Body of pancreas (tissue), 4 donors: ENCODE data around the gene EXT2. TPM values are rescaled to one million over a fixed set of nuclear protein-coding genes. Genes with fewer than 3 reads are reported as not detected.

ENCODE experiments used
- ATAC-seq: fragments of 150-250 bp; one replicate; pipeline ENCODE4 v1.9.1; 2016
- DNase-seq, 4 donors: peaks; one replicate each; pipeline ENCODE4 v3.0.0-alpha.2; 2019
- H3K27ac ChIP-seq, 4 donors: fragments of 200-600 bp; sonication (generic); 1 replicate in 3 of 4; 2 replicates in 1 of 4; pipeline versions ENCODE4 v1.5.1 to v1.6.1; 2016 to 2019; ENCODE audit warnings: mild to moderate bottlenecking in 1 of 4, mixed read lengths in 1 of 4, moderate library complexity in 1 of 4
- H3K27me3 ChIP-seq, 2 donors: fragments of 200-600 bp; sonication (generic); one replicate each; pipeline ENCODE4 v1.6.0; 2016; ENCODE audit warnings: mild to moderate bottlenecking in 1 of 2
- H3K36me3 ChIP-seq, 2 donors: fragments of 200-600 bp; sonication (generic); replicated peaks in 1 of 2; 2 replicates each; pipeline ENCODE4 v1.5.1; 2016; ENCODE audit warnings: low read depth in 2 of 2; ENCODE audit not compliant: insufficient read depth in 1 of 2
- H3K4me1 ChIP-seq: fragments of 200-600 bp; sonication (generic); one replicate; pipeline ENCODE4 v1.6.0; 2016
- H3K4me3 ChIP-seq, 2 donors: fragments of 200-600 bp; sonication (generic); 1 replicate in 1 of 2; 2 replicates in 1 of 2; pipeline ENCODE4 v1.5.1; 2016 to 2019
- H3K9me3 ChIP-seq, 3 donors: fragments of 200-600 bp; sonication (generic); 1 replicate in 2 of 3; 2 replicates in 1 of 3; pipeline ENCODE4 v1.5.1; 2016
- POLR2A ChIP-seq, 3 donors: fragments of 450-650 bp; IDR thresholded peaks; one replicate each; pipeline ENCODE4 v1.6.1; 2016; ENCODE audit warnings: antibody characterized with exemption in 3 of 3, mild to moderate bottlenecking in 2 of 3
- WGBS, 2 donors: methylation state at CpG; one replicate each; pipeline ENCODE4 v1.1.5; 2017; 5-methylcytosine and 5-hydroxymethylcytosine counted together
- intact Hi-C: fragments of 100-400 bp; cut with DNase I; formaldehyde crosslinking; loops from one replicate; pipeline ENCODE4 v1.15.1; 2023
- total RNA-seq, 2 donors: library from RNA; depleted of rRNA; stranded (reverse); fragments of >200 nt; gene quantifications; one replicate each; pipeline ENCODE4 v1.1.0, GENCODE V29; 2016
- TF ChIP-seq, protein P1 (sequence below), 7 experiments: fragments of 450-650 bp in 4 of 7; fragments of 200-600 bp in 3 of 7; sonication (generic) in 3 of 7; IDR thresholded peaks; one replicate each; pipeline ENCODE4 v1.5.1; 2016 to 2019; ENCODE audit warnings: antibody characterized with exemption in 7 of 7

The EXT2 gene
- total RNA-seq, 2 donors from 2014 or later, result 21.4 to 34.2 TPM

- Histone ChIP-seq H3K27me3 (no peaks in the 10 kb centered on the region), H3K4me3 (no peak overlapping the region), H3K4me1 (peaks cover 19% of the 10 kb centered on the region), H3K9me3 (no peaks in the 10 kb centered on the region), H3K36me3 (no peaks in the 10 kb centered on the region), H3K27ac (no peak overlapping the region)
- no peak for ATAC-seq
- no peak for TF ChIP-seq POLR2A (IDR thresholded peaks at IDR 0.05)
- TF ChIP-seq, protein P1, sequence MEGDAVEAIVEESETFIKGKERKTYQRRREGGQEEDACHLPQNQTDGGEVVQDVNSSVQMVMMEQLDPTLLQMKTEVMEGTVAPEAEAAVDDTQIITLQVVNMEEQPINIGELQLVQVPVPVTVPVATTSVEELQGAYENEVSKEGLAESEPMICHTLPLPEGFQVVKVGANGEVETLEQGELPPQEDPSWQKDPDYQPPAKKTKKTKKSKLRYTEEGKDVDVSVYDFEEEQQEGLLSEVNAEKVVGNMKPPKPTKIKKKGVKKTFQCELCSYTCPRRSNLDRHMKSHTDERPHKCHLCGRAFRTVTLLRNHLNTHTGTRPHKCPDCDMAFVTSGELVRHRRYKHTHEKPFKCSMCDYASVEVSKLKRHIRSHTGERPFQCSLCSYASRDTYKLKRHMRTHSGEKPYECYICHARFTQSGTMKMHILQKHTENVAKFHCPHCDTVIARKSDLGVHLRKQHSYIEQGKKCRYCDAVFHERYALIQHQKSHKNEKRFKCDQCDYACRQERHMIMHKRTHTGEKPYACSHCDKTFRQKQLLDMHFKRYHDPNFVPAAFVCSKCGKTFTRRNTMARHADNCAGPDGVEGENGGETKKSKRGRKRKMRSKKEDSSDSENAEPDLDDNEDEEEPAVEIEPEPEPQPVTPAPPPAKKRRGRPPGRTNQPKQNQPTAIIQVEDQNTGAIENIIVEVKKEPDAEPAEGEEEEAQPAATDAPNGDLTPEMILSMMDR (IDR thresholded peaks at IDR 0.05), result no peak
- no peak for DNase-seq
- intact Hi-C loops, result no loop called here
- 74 to 76% methylated on average over 4 of the region's 4 CpGs for WGBS, 2 donors
Observed at GRCh38 chr11:44199816-44200215, 104.3 kb downstream of the EXT2 start.

DNA sequence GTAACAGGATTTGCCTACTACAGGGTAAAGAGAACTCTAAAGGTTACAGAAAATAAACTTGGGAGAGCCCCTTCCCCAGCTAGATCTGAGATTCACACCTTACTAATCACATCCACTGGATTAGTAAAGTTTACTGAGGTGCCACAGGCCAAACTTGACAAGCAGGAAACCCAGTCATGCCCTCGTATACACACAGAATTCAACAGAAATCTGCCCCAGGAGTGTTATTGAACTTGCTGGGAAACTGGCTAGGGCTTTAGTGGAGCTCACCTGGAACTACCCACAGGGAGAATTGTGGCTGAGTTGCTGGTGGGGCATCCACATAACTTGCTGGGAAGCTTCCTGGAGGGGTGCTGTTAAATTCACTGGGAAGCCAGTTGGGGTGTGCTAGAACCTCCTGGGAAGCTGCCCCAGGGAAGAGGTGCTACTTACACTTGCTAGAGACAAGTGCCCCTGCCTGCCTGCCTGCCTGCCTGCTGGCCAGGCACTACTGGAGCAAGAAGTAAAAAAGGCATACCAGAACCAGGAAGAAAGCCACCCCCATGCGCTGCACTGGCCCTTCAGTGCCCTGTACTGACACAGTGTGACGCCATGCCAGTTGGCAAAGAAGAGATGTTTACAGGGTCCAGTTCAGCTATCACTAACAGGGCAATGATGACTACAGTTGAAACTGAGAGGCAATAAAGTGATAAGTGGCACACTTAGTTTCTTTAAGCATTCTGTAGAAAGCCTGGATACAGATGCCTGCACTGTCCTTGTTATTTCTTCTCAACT, 108.0 kb downstream of the EXT2 start:
- H3K9me3 ChIP-seq, result no peaks in the 10 kb centered on the region
- H3K27ac ChIP-seq, result peak overlapping the region in 3 of 4 donors; percentile 12 to 56 (median 49)
- WGBS, 2 donors, result 58 to 63% methylated on average over 3 of the region's 3 CpGs
- peaks cover 19% of the 10 kb centered on the region for H3K4me1 ChIP-seq
- H3K27me3 ChIP-seq, result no peaks in the 10 kb centered on the region
- no peaks in the 10 kb centered on the region for H3K36me3 ChIP-seq
- ATAC-seq (no peak), DNase-seq (peak in 3 of 4 donors; percentile 5 to 33 (median 17))
- intact Hi-C loops, result no loop called here
- no peak overlapping the region for H3K4me3 ChIP-seq
- TF ChIP-seq, protein P1 (IDR thresholded peaks at IDR 0.05), result no peak
- no peak for TF ChIP-seq POLR2A (IDR thresholded peaks at IDR 0.05)

GRCh38 chr11:44205352-44205751, 109.9 kb downstream of the EXT2 start:
- Histone ChIP-seq H3K4me3 (no peak overlapping the region), H3K9me3 (no peaks in the 10 kb centered on the region), H3K27me3 (no peaks in the 10 kb centered on the region), H3K36me3 (no peaks in the 10 kb centered on the region), H3K4me1 (peaks cover 19% of the 10 kb centered on the region), H3K27ac (no peak overlapping the region)
- ATAC-seq (no peak), DNase-seq (no peak)
- intact Hi-C loops, result no loop called here
- TF ChIP-seq POLR2A (IDR thresholded peaks at IDR 0.05), result no peak
- TF ChIP-seq, protein P1 (IDR thresholded peaks at IDR 0.05), result no peak
- 90 to 92% methylated on average over 3 of the region's 3 CpGs for WGBS, 2 donors

GRCh38 chr11:44205836-44206235, 110.4 kb downstream of the EXT2 start:
- no peaks in the 10 kb centered on the region for H3K9me3 ChIP-seq
- H3K4me3 ChIP-seq, result no peak overlapping the region
- H3K36me3 ChIP-seq, result no peaks in the 10 kb centered on the region
- H3K27ac ChIP-seq, result no peak overlapping the region
- WGBS, 2 donors, result 90 to 99% methylated on average over 2 of the region's 2 CpGs
- no peaks in the 10 kb centered on the region for H3K27me3 ChIP-seq
- DNase-seq (no peak), ATAC-seq (no peak)
- peaks cover 19% of the 10 kb centered on the region for H3K4me1 ChIP-seq
- intact Hi-C loops, result no loop called here
- TF ChIP-seq, protein P1 (IDR thresholded peaks at IDR 0.05), result no peak

DNA sequence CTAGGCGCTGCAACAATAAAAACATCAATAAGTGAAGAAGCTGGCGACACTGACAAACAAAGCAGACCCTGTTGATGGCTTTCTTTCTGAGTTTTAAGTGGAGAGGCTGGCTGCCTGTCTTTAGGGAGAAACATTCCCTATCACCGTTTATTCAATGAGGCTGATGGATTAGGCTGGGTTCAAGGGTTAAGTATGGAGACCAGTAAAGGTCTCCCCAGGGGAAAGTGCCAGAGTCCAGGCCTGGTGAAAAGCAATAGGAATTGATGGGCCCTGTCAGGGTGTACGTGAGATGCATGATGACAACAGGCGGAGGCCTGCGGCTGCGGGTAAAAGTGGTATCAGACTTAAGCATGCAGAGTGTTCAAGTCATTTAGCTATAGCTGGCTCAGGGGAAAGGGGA, 111.8 kb downstream of the EXT2 start:
- Histone ChIP-seq H3K27me3 (no peaks in the 10 kb centered on the region), H3K9me3 (no peaks in the 10 kb centered on the region), H3K4me1 (peaks cover 19% of the 10 kb centered on the region), H3K4me3 (no peak overlapping the region), H3K27ac (no peak overlapping the region), H3K36me3 (no peaks in the 10 kb centered on the region)
- WGBS, 2 donors, result 90 to 92% methylated on average over 7 of the region's 7 CpGs
- TF ChIP-seq, protein P1 (IDR thresholded peaks at IDR 0.05), result no peak
- TF ChIP-seq POLR2A (IDR thresholded peaks at IDR 0.05), result no peak
- ATAC-seq (no peak), DNase-seq (no peak)
- intact Hi-C loops, result no loop called here
